ENCODE data around the gene ELAVL1.
A peak's percentile ranks its signal among the peaks of the same experiment; 100 is the strongest.
"Not testable (repeated sequence)": the region's sequence is repeated elsewhere in the genome, so short reads cannot be mapped to it uniquely, and the experiment has no call there.

Gene ELAVL1

DNA sequence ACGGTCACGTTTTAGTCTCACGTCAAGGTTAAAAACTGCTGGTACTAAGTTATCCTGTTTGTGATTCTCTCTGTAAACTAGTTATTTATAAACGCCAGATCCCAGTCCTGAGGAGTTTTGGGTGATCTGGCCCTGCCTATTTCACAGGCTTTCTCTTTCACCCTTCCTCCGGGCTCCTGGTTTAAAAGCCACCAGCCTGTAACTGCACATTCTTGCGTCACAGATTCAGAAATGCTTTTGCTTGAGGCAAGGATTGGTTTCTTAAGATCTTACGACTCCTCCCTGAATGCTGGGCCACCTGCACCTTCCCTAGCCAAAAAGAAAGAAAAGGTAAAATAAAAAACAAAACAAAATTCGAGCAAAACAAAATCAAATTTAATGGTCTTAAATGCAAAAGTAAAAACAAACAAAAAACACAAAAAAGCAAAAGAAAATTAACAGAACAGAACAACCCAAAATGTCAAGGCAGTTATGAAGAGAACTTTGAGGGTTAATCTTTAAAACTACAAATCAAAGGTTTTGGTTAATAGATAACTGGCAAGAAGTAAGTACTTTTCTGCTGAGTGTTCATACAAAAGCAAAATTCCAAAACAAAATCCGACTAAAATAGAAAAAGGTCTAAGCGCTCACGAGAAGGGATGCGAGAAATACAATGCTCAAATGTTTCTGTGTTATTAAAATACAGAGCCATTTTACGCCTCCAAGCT, 43.4 kb downstream of the ELAVL1 start:
- no peak for DNase-seq (ENCODE audit: low read depth)
- H3K4me3 ChIP-seq (ENCODE audit: low read length) = no peak overlapping the region
- TF ChIP-seq CTCF (conservative IDR thresholded peaks at IDR 0.05; ENCODE audit: low read length) = no peak

GRCh38 chr19:7961082-7961481, 44.4 kb downstream of the ELAVL1 start:
- not testable (repeated sequence) for H3K4me3 ChIP-seq (ENCODE audit: low read length); DNase-seq (ENCODE audit: low read depth)

GRCh38 chr19:7959211-7959610, 46.2 kb downstream of the ELAVL1 start:
- H3K4me3 ChIP-seq (ENCODE audit: low read length) = no peak overlapping the region
- TF ChIP-seq CTCF (conservative IDR thresholded peaks at IDR 0.05; ENCODE audit: low read length) = no peak
- no peak for DNase-seq (ENCODE audit: low read depth)

GRCh38 chr19:7955696-7956095, 49.7 kb downstream of the ELAVL1 start:
- no peak for DNase-seq (ENCODE audit: low read depth)
- no peak for TF ChIP-seq CTCF (conservative IDR thresholded peaks at IDR 0.05; ENCODE audit: low read length)
- no peak overlapping the region for H3K4me3 ChIP-seq (ENCODE audit: low read length)

DNA sequence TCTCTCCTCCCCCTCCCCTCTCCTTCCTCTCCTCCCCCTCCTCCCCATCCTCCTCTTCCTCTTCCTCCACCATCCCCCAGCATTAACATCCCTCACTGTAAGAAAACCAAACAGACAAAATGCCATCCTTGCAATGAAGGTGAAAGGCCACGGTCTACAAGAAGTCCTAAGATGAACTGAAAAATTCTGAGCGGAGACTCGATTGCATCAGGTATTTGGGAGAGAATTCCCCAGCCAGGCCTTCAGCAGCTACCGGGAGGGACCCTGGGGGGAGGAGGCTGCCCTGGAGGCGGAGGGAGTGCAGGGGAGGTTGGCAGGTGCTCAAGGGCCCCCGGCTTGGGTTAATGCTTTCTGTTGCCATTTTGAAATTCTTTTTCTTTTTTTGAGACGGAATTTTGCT, 51.9 kb downstream of the ELAVL1 start:
- TF ChIP-seq CTCF (conservative IDR thresholded peaks at IDR 0.05; ENCODE audit: low read length) = no peak
- H3K4me3 ChIP-seq (ENCODE audit: low read length) = no peak overlapping the region
- DNase-seq (ENCODE audit: low read depth) = no peak

DNA sequence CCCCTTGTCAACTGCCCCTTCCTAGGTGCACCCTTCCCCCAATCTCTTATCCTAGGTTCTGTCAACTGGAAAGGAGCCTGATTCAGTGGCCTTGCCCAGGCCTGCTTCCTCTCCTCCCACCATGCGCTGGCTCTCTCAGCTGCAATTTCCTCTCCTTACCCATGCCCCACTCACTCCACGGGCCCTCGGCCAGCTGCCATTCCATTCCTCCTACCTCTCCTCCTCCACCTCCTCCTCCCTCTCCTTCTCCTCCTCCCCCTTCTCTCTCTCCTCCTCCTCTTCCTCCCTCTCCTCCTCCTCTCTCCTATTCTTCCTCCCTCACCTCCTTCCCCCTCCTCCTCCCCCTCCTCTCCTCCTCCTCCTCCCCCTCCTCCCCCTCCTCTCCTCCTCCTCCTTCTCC, 52.4 kb downstream of the ELAVL1 start:
- peak; percentile 50 for DNase-seq (ENCODE audit: low read depth)
- H3K4me3 ChIP-seq (ENCODE audit: low read length) = no peak overlapping the region
- no peak for TF ChIP-seq CTCF (conservative IDR thresholded peaks at IDR 0.05; ENCODE audit: low read length)

GRCh38 chr19:7947939-7948338, 57.5 kb downstream of the ELAVL1 start:
- TF ChIP-seq CTCF (conservative IDR thresholded peaks at IDR 0.05; ENCODE audit: low read length) = no peak
- no peak for DNase-seq (ENCODE audit: low read depth)

More at GRCh38 chr19:7947939-7948338, 57.5 kb downstream of the ELAVL1 start:
- H3K4me3 ChIP-seq (ENCODE audit: low read length) = no peak overlapping the region

Data from AG10803 (cell line).